HEK293T (cell line): Measurements from ENCODE around the gene PEAK3.

Source experiments
- ARNT ChIP-seq: fragments of 450-650 bp; IDR thresholded peaks from 2 replicates; pipeline ENCODE4 v1.6.1; 2017; ENCODE audit warnings: mild to moderate bottlenecking
- CTBP1 ChIP-seq: fragments of 450-650 bp; IDR thresholded peaks from 2 replicates; pipeline ENCODE4 v1.6.1; 2016; ENCODE audit warnings: borderline replicate concordance
- ELF4 ChIP-seq: fragments of 450-650 bp; IDR thresholded peaks from 2 replicates; pipeline ENCODE4 v1.6.1; 2017; ENCODE audit warnings: antibody characterized with exemption
- FOXK2 ChIP-seq: fragments of 450-650 bp; IDR thresholded peaks from 2 replicates; pipeline ENCODE4 v1.6.1; 2016; ENCODE audit warnings: mild to moderate bottlenecking
- FOXM1 ChIP-seq: fragments of 450-650 bp; IDR thresholded peaks from 2 replicates; pipeline ENCODE4 v1.6.1; 2017; ENCODE audit warnings: mild to moderate bottlenecking, borderline replicate concordance
- HDGF ChIP-seq: fragments of 450-650 bp; IDR thresholded peaks from 2 replicates; pipeline ENCODE4 v1.6.1; 2017; ENCODE audit warnings: antibody characterized with exemption, borderline replicate concordance
- LEF1 ChIP-seq: fragments of 450-650 bp; IDR thresholded peaks from 2 replicates; pipeline ENCODE4 v1.6.1; 2017; ENCODE audit warnings: mild to moderate bottlenecking, borderline replicate concordance
- SP1 ChIP-seq: fragments of 450-650 bp; IDR thresholded peaks from 2 replicates; pipeline ENCODE4 v1.6.1; 2017
- SUZ12 ChIP-seq: fragments of 450-650 bp; IDR thresholded peaks from 2 replicates; pipeline ENCODE4 v1.6.1; 2016; ENCODE audit warnings: mild to moderate bottlenecking
- TARDBP ChIP-seq: fragments of 450-650 bp; IDR thresholded peaks from 2 replicates; pipeline ENCODE4 v1.6.1; 2016
- TF ChIP-seq, protein P1 (sequence below): fragments of 450-650 bp; IDR thresholded peaks from 2 replicates; pipeline ENCODE4 v1.6.1; 2016

DNA sequence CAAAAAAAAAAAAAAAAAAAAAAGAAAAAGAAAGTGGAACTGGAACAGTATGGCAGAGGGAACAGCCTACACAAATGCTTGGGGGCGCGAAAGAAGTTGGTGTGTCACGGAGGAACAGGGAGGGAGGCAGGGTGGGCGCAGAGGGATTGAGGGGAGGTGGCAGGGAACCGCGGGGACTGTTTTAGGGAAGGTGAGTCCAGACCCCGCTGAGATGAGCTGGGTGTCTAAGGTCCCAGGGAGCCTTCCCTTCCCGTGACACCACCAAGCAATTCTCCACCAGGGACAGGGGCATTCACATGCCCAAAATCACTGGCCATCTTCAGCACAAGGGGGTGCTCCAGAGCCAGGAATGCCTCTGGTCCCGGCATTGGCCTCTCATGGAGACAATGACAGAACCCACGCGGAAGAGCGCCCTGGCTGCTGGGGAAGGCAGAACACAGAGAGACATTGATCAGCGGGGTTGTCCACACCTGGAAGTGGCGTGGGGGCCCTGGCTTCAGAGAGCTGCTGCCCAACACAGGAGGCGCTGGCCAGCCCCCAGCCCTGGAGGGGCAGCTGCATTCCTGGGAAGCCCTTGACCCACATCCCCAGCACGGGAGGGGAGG, 6.9 kb downstream of the PEAK3 start:
- TF ChIP-seq FOXK2 (no peak), LEF1 (no peak), CTBP1 (no peak), SP1 (no peak), ARNT (no peak), SUZ12 (no peak), HDGF (no peak), FOXM1 (no peak), ELF4 (no peak), TARDBP (no peak)
- TF ChIP-seq, protein P1, sequence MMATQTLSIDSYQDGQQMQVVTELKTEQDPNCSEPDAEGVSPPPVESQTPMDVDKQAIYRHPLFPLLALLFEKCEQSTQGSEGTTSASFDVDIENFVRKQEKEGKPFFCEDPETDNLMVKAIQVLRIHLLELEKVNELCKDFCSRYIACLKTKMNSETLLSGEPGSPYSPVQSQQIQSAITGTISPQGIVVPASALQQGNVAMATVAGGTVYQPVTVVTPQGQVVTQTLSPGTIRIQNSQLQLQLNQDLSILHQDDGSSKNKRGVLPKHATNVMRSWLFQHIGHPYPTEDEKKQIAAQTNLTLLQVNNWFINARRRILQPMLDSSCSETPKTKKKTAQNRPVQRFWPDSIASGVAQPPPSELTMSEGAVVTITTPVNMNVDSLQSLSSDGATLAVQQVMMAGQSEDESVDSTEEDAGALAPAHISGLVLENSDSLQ: no peak
